ENCODE measurements around the gene APCDD1L.

- TF ChIP-seq CTCF (IDR thresholded peaks at IDR 0.05; ENCODE audit: insufficient read depth, low read length) (no peak), POLR2AphosphoS5 (IDR thresholded peaks at IDR 0.05; ENCODE audit: low read depth) (no peak), REST (IDR thresholded peaks at IDR 0.05; ENCODE audit: insufficient replicate concordance, low read depth) (no peak), SPI1 (IDR thresholded peaks at IDR 0.05; ENCODE audit: borderline replicate concordance, low read depth) (no peak), GABPA (IDR thresholded peaks at IDR 0.05; ENCODE audit: low read depth) (no peak)
Measured at GRCh38 chr20:58551631-58552030, 36.4 kb upstream of the APCDD1L start.

All from HL-60 (cell line).